Measurements from ENCODE around the gene ANKRD63. TPM values are rescaled to one million over a fixed set of nuclear protein-coding genes. Genes with fewer than 3 reads are reported as not detected.

The ANKRD63 gene
- total and polyA plus RNA-seq, 2 donors (not counting 1 experiment from before 2014, with no cell fraction given), result 0.25 TPM; not detected in 1

GRCh38 chr15:40265875-40266274 is 17.0 kb downstream of the ANKRD63 start:
- DNase-seq (no peak), ATAC-seq (ENCODE audit: low read depth) (no peak)
- no peak overlapping the region for H3K27ac Mint-ChIP-seq
- H2AFZ ChIP-seq (ENCODE audit: insufficient read depth, low read depth, low read length, poor library complexity, severe bottlenecking), result no peak overlapping the region
- H3K9me3 Mint-ChIP-seq (ENCODE audit: insufficient read depth), result no peaks in the 10 kb centered on the region
- intact Hi-C loops (cut with micrococcal nuclease), result no loop called here
- H3K4me1 ChIP-seq (ENCODE audit: control insufficient read depth in 2 of 2, insufficient read depth in 2 of 2, low read length in 2 of 2), result no peaks in the 10 kb centered on the region
- H3K4me3 ChIP-seq (ENCODE audit: control extremely low read depth in 1 of 5, extremely low read depth in 1 of 5, insufficient read depth in 1 of 5, low read depth in 2 of 5, low read length in 4 of 5), result no peak overlapping the region
- TF ChIP-seq EZH2 (IDR thresholded peaks at IDR 0.05; ENCODE audit: borderline replicate concordance, insufficient read depth, low read depth, low read length, poor library complexity, severe bottlenecking) (no peak), CTCF (IDR thresholded peaks at IDR 0.05) (no peak)
- no peaks in the 10 kb centered on the region for H3K4me1 Mint-ChIP-seq
- H3K27me3 Mint-ChIP-seq, result no peaks in the 10 kb centered on the region
- 98% methylated on average over 20 of the region's 20 CpGs for WGBS (ENCODE audit: insufficient coverage)
- H3K27me3 ChIP-seq (replicated peaks in 1 of 4; ENCODE audit: control extremely low read depth in 1 of 4, control insufficient read depth in 3 of 4, insufficient read depth in 4 of 4, low read length in 3 of 4), result no peaks in the 10 kb centered on the region
- no peak overlapping the region for H3K9ac ChIP-seq (ENCODE audit: low read length)
- no peaks in the 10 kb centered on the region for H3K9me3 ChIP-seq (ENCODE audit: control extremely low read depth in 1 of 3, control insufficient read depth in 2 of 3, insufficient read depth in 1 of 3, low read length in 2 of 3)
- POLR2A ChIA-PET, result no interaction called here
- H3K4me3 Mint-ChIP-seq, result no peak overlapping the region
- H3K27ac ChIP-seq (ENCODE audit: low read length in 2 of 2), result no peak overlapping the region
- no peak overlapping the region for H3K4me2 ChIP-seq (replicated peaks; ENCODE audit: low read depth, low read length, poor library complexity, severe bottlenecking)
- no peaks in the 10 kb centered on the region for H4K20me1 ChIP-seq (ENCODE audit: control insufficient read depth, insufficient read depth, low read length, poor library complexity, severe bottlenecking)
- CTCF ChIA-PET, result no interaction called here
- H3K36me3 ChIP-seq (replicated peaks in 1 of 2; ENCODE audit: control extremely low read depth in 1 of 2, control insufficient read depth in 1 of 2, extremely low read depth in 1 of 2, insufficient read depth in 2 of 2, low read length in 1 of 2), result no peaks in the 10 kb centered on the region
- no peaks in the 10 kb centered on the region for H3K79me2 ChIP-seq (ENCODE audit: control insufficient read depth, insufficient read depth, low read length)

- H4K20me1 ChIP-seq (ENCODE audit: control insufficient read depth, insufficient read depth, low read length, poor library complexity, severe bottlenecking), result no peaks in the 10 kb centered on the region
- no peak overlapping the region for H3K9ac ChIP-seq (ENCODE audit: low read length)
- H3K79me2 ChIP-seq (ENCODE audit: control insufficient read depth, insufficient read depth, low read length), result no peaks in the 10 kb centered on the region
- no peak overlapping the region for H3K27ac Mint-ChIP-seq
- no peaks in the 10 kb centered on the region for H3K9me3 Mint-ChIP-seq (ENCODE audit: insufficient read depth)
- no peak overlapping the region for H3K4me3 ChIP-seq (ENCODE audit: control extremely low read depth in 1 of 5, extremely low read depth in 1 of 5, insufficient read depth in 1 of 5, low read depth in 2 of 5, low read length in 4 of 5)
- H3K4me1 Mint-ChIP-seq, result no peaks in the 10 kb centered on the region
- no peak overlapping the region for H3K27ac ChIP-seq (ENCODE audit: low read length in 2 of 2)
- ChIA-PET POLR2A (no interaction called here), CTCF (interaction anchor here (1.2 kb wide), 1 partner anchor 48 kb away, joined by 4 read pairs; no protein-coding TSS in a partner anchor)
- H3K4me3 Mint-ChIP-seq, result no peak overlapping the region
- intact Hi-C loops (cut with micrococcal nuclease), result no loop called here
- no peaks in the 10 kb centered on the region for H3K27me3 Mint-ChIP-seq
- 92% methylated on average over 6 of the region's 10 CpGs for WGBS (ENCODE audit: insufficient coverage)
- H2AFZ ChIP-seq (ENCODE audit: insufficient read depth, low read depth, low read length, poor library complexity, severe bottlenecking), result no peak overlapping the region
- no peaks in the 10 kb centered on the region for H3K36me3 ChIP-seq (replicated peaks in 1 of 2; ENCODE audit: control extremely low read depth in 1 of 2, control insufficient read depth in 1 of 2, extremely low read depth in 1 of 2, insufficient read depth in 2 of 2, low read length in 1 of 2)
- no peak for TF ChIP-seq CTCF (IDR thresholded peaks at IDR 0.05)
- H3K4me1 ChIP-seq (ENCODE audit: control insufficient read depth in 2 of 2, insufficient read depth in 2 of 2, low read length in 2 of 2), result no peaks in the 10 kb centered on the region
- H3K4me2 ChIP-seq (replicated peaks; ENCODE audit: low read depth, low read length, poor library complexity, severe bottlenecking), result no peak overlapping the region
- no peaks in the 10 kb centered on the region for H3K9me3 ChIP-seq (ENCODE audit: control extremely low read depth in 1 of 3, control insufficient read depth in 2 of 3, insufficient read depth in 1 of 3, low read length in 2 of 3)
- ATAC-seq (ENCODE audit: low read depth) (no peak), DNase-seq (no peak)
- H3K27me3 ChIP-seq (replicated peaks in 1 of 4; ENCODE audit: control extremely low read depth in 1 of 4, control insufficient read depth in 3 of 4, insufficient read depth in 4 of 4, low read length in 3 of 4), result no peaks in the 10 kb centered on the region
Measured at GRCh38 chr15:40265355-40265754, 17.5 kb downstream of the ANKRD63 start.

All from B cell (primary cell).